Parathyroid adenoma (tissue), 2 donors: ENCODE data around the gene MAL.

Experiments used
- H2AFZ ChIP-seq: fragments of 300-600 bp; sonication (generic); one replicate; pipeline ENCODE4 v1.7.0; 2017; ENCODE audit warnings: antibody characterized with exemption, mild to moderate bottlenecking
- H3K27ac ChIP-seq: fragments of 300-600 bp; sonication (generic); one replicate; pipeline ENCODE4 v1.7.0; 2017
- H3K27me3 ChIP-seq: fragments of 300-600 bp; sonication (generic); one replicate; pipeline ENCODE4 v1.7.0; 2017; ENCODE audit warnings: low read length; ENCODE audit not compliant: control insufficient read depth, insufficient read depth
- H3K36me3 ChIP-seq: fragments of 300-600 bp; sonication (generic); one replicate; pipeline ENCODE4 v1.7.0; 2017; ENCODE audit warnings: low read length; ENCODE audit not compliant: control insufficient read depth, insufficient read depth
- H3K4me1 ChIP-seq: fragments of 300-600 bp; sonication (generic); one replicate; pipeline ENCODE4 v1.7.0; 2017; ENCODE audit warnings: control low read depth
- H3K4me2 ChIP-seq: fragments of 300-600 bp; sonication (generic); one replicate; pipeline ENCODE4 v1.7.0; 2017; ENCODE audit warnings: low read length
- H3K4me3 ChIP-seq: fragments of 300-600 bp; sonication (generic); one replicate; pipeline ENCODE4 v1.7.0; 2017; ENCODE audit warnings: low read depth, low read length
- H3K79me2 ChIP-seq: fragments of 300-600 bp; sonication (generic); one replicate; pipeline ENCODE4 v1.7.0; 2017; ENCODE audit warnings: control low read depth
- H3K9ac ChIP-seq: fragments of 300-600 bp; sonication (generic); one replicate; pipeline ENCODE4 v1.7.0; 2017; ENCODE audit warnings: mild to moderate bottlenecking
- H3K9me3 ChIP-seq: fragments of 300-600 bp; sonication (generic); one replicate; pipeline ENCODE4 v1.7.0; 2017; ENCODE audit warnings: low read length; ENCODE audit not compliant: control insufficient read depth
- TF ChIP-seq, protein P1 (sequence below): fragments of 300-600 bp; sonication (generic); IDR thresholded peaks from one replicate; pipeline ENCODE4 v1.7.0; 2017; ENCODE audit warnings: antibody characterized with exemption, mild to moderate bottlenecking
- donor health status: primary hyperparathyroidism.

Gene MAL

DNA sequence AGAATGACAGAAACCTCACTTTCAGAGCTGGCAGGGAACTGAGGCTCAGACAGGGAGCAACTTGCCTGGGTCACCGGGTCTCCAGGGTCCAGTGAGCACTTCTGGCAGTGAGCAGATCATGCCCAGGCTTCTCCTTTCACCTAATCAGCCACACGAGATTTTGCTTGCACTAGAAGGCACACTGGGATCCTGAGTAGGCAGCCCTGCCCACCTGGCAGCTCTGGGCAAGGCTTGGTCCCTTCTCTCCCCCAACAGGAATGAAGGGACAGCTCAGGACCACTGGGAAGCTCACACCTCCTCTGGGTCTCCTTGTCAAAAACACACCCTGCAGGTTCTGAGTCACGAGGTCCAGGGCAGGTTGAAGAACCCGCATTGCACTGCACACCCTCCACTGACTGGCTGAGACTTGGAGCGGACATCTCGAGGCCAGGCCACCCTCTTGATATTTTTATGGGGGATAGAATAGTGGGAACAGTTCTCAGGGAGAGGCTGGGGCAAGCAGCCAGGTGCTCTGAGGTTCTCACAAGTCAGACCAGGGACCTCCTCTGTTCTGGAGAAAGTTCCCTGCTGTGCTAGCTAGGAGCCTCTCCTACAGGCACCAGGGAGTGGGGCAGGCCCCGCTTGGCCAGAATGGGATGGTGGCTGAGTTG lies 5.7 kb downstream of the MAL start:
- Histone ChIP-seq H3K9ac (no peak overlapping the region), H2AFZ (no peak overlapping the region), H3K4me2 (no peak overlapping the region), H3K4me1 (no peaks in the 10 kb centered on the region), H3K27ac (no peak overlapping the region), H3K9me3 (no peaks in the 10 kb centered on the region), H3K79me2 (no peaks in the 10 kb centered on the region), H3K4me3 (no peak overlapping the region), H3K27me3 (peaks cover 4% of the 10 kb centered on the region), H3K36me3 (no peaks in the 10 kb centered on the region)
- TF ChIP-seq, protein P1, sequence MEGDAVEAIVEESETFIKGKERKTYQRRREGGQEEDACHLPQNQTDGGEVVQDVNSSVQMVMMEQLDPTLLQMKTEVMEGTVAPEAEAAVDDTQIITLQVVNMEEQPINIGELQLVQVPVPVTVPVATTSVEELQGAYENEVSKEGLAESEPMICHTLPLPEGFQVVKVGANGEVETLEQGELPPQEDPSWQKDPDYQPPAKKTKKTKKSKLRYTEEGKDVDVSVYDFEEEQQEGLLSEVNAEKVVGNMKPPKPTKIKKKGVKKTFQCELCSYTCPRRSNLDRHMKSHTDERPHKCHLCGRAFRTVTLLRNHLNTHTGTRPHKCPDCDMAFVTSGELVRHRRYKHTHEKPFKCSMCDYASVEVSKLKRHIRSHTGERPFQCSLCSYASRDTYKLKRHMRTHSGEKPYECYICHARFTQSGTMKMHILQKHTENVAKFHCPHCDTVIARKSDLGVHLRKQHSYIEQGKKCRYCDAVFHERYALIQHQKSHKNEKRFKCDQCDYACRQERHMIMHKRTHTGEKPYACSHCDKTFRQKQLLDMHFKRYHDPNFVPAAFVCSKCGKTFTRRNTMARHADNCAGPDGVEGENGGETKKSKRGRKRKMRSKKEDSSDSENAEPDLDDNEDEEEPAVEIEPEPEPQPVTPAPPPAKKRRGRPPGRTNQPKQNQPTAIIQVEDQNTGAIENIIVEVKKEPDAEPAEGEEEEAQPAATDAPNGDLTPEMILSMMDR = no peak

DNA sequence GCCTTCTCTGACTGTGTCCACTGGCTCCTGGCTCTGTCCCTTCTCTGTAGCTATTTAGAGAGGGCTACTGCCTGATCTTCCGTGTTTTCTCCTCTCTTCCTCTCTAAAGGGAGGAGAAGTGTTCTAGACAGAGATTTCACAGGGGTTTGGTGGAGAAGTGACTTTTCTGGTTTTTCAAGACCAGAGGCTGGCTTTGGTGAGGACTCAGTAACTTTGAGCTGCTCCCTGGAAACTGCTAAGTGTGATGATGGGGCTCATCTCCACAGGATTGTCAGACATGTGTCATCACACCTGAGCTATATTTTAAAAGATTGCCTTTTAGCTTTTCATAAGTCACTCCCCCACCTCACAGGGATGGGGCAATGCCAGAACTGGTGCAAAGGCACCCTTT lies 6.2 kb downstream of the MAL start:
- Histone ChIP-seq H3K27ac (no peak overlapping the region), H3K36me3 (no peaks in the 10 kb centered on the region), H3K79me2 (no peaks in the 10 kb centered on the region), H3K9me3 (no peaks in the 10 kb centered on the region), H3K9ac (no peak overlapping the region), H3K4me2 (no peak overlapping the region), H2AFZ (no peak overlapping the region), H3K4me1 (no peaks in the 10 kb centered on the region), H3K27me3 (peaks cover 2% of the 10 kb centered on the region), H3K4me3 (no peak overlapping the region)
- TF ChIP-seq, protein P1 = no peak

DNA sequence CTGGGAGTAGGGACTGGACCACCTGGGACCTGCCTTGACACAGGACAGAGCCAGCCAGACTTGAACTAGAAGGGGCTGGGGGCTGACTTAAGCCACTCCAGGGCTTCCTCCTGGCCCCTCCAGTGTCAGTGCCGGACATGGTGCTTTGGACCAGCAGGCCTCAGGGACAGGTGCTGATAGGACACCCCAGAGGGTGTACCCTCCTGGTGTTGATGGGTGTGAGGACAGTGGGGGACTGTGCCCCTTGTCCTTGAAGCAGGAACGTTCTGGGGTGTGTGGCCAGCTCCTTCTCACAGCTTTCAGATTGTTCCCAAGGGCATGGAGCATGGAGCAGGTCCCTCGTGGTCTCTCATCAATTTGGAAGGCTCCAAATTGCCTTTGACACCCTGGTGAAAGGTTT lies 6.8 kb downstream of the MAL start:
- H3K4me2 ChIP-seq = no peak overlapping the region
- no peak overlapping the region for H3K27ac ChIP-seq
- no peaks in the 10 kb centered on the region for H3K4me1 ChIP-seq
- H3K27me3 ChIP-seq = no peaks in the 10 kb centered on the region
- H3K9ac ChIP-seq = no peak overlapping the region
- TF ChIP-seq, protein P1 = no peak
- H3K9me3 ChIP-seq = no peaks in the 10 kb centered on the region
- H3K79me2 ChIP-seq = no peaks in the 10 kb centered on the region
- H2AFZ ChIP-seq = no peak overlapping the region
- no peak overlapping the region for H3K4me3 ChIP-seq
- H3K36me3 ChIP-seq = no peaks in the 10 kb centered on the region

DNA sequence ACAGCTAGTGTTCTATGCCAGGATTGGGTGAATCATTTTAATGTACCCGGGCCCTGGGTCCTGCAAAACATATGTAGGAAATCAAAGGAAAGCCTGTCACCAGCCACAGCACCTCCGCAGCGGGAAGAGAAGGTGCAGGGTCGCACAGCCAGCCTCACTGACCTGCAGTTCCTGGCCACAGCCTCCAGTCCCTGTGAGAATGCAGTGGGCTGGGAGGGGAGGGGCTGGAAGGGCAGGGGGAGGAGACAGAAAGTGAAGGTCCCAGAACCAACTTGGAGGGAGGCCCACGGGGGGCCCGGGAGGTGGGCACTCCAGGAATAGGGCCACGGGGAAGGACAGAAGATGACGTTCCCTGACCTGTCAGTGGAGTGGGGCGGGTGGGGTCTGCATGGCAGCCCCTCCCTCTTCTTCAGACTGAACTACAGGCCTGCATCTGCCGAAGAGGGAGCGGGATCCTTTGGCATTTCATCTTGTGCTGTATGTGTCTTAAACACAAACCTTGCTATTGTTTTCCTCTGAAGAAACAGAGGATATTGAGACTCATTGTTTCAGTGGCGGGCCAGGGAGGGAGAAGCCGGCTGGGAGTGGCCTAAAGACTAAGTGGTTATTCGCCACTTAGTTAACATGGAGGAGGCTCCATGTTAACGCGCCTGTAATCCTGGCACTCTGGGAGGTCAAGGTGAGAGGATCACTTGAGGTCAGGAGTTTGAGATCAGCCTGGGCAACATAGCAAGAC lies 7.5 kb downstream of the MAL start:
- no peaks in the 10 kb centered on the region for H3K4me1 ChIP-seq
- no peaks in the 10 kb centered on the region for H3K79me2 ChIP-seq
- H3K27me3 ChIP-seq = no peaks in the 10 kb centered on the region
- H3K27ac ChIP-seq = no peak overlapping the region
- H2AFZ ChIP-seq = no peak overlapping the region
- TF ChIP-seq, protein P1 = no peak
- H3K36me3 ChIP-seq = no peaks in the 10 kb centered on the region
- no peak overlapping the region for H3K9ac ChIP-seq
- H3K4me2 ChIP-seq = no peak overlapping the region
- H3K4me3 ChIP-seq = no peak overlapping the region
- H3K9me3 ChIP-seq = no peaks in the 10 kb centered on the region

DNA sequence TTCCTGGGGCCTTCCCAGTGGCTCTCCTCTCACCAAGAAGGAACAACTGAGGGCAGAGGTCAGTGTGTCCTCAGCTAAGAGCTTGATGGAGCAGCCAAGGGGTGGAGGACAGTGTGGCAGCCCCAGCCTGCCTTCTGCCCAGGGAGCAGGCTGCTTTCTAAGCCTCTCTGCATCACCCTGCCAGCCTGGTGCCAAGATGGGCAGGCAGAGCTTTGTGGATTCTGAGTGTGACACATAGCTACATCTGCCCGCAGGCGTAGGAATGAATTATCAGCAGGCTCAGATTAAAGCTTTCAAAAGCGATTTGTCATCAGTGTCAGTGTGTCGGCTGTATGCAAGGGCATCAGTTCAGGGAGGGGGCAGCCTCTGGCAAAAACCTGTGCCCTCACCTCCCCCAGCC lies 8.7 kb downstream of the MAL start:
- Histone ChIP-seq H3K9ac (no peak overlapping the region), H3K4me3 (no peak overlapping the region), H3K36me3 (no peaks in the 10 kb centered on the region), H3K4me1 (no peaks in the 10 kb centered on the region), H3K27me3 (no peaks in the 10 kb centered on the region), H2AFZ (no peak overlapping the region), H3K9me3 (no peaks in the 10 kb centered on the region), H3K27ac (no peak overlapping the region), H3K4me2 (no peak overlapping the region), H3K79me2 (no peaks in the 10 kb centered on the region)
- TF ChIP-seq, protein P1 = no peak
